ENCODE measurements around the gene OR2T2.
"Not testable (repeated sequence)": the region's sequence is repeated elsewhere in the genome, so short reads cannot be mapped to it uniquely, and the experiment has no call there.

Gene OR2T2

DNA sequence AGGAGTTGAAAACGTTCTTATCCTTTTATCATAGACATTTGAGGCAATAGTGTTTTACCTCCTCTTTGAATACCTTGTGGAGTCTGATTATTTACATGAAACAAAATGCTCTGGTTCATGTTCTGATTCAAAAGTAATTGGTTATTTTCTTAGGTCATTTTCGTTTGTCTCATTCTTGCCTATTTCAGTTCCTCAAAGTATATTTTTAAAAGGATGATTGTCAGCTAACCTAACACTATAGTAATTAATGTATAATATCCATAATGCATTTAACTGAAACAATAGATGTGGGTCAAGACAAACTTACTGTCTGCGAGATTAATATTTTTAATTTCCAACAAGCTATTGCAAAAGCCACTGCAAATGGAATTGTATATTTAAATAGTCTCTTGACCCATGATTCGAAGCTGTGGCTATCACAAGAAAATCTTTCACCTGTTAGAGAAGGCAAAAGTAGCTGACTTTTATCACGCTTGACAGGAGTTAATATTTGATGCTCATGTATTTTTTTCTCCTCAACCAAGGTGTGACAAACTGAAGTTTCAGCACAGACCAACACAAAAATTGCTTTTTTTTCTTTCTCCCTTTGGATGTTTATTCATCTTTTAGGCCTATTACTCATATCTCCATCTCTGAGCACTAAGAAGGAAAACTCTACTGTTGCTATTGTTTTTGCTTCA is 5.2 kb downstream of the OR2T2 start:
- DNase-seq, result not testable (repeated sequence)

DNA sequence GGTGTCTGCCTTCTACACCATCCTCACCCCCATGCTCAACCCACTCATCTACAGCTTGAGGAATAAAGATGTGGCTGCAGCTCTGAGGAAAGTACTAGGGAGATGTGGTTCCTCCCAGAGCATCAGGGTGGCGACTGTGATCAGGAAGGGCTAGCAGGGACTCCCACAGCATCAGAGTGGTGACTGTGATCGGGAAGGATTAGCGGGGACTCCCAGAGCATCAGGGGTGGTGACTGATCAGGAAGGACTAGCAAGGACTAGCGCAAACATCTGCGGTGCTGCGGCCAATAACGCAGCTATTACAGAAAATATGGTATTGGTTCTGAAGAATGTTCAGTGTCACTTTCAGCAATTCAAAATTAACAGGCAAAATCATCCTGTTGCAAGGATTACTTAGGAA is 8.2 kb downstream of the OR2T2 start:
- not testable (repeated sequence) for DNase-seq

DNA sequence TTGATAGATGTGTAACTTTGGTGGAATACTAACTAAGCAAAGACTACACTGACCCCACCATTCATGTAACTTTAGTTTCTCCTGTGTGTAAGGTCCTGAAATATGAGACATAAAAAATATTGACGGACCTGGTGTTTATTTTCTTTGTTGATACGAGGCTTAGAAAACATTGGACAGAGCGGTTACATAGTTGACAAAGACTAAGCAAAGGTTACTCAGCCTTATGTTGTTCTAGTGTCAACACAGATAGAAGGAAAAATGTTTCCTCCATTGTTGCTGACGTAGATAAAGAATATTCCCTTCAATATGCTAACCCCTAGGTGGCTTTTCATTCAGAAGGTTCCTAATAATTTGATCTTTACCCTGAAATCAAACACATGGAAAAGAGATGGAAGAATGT is 9.6 kb downstream of the OR2T2 start:
- not testable (repeated sequence) for DNase-seq

DNA sequence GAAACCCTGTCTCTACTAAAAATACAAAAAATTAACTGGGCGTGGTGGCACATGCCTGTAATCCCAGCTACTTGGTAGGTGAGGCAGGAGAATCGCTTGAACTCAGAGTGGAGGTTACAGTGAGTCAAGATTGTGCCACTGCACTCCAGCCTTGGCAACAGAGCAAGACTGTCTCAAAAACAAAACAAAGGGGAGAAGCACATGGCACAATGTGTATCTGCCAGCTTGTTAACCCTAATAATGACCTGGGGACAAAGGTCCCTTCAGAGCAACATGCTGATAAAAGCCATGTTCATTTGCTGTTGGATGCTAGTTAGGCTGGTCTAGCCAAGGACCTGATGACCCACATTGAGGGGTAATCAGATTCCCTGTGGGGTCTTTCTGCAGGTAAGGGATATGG is 11.2 kb downstream of the OR2T2 start:
- not testable (repeated sequence) for DNase-seq

DNA sequence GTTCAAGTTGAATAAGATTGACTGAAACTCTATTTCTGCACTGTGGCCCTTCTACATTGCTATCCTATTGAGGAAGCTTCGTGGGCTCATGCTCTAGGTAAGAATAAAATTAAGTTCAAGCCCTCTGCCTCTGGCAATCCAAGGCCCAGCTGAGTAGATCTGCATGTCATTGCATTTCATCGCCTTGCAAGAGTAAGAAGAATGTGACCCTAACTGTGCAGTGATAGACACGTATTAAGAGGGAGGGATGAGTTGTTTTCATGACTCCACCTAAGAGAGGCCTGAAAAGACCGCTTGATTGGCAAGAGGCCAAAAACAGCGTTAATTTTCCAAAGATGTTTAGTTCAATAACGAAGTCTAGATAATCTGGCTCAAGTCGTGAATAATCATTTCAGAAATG is 13.7 kb downstream of the OR2T2 start:
- not testable (repeated sequence) for DNase-seq

DNA sequence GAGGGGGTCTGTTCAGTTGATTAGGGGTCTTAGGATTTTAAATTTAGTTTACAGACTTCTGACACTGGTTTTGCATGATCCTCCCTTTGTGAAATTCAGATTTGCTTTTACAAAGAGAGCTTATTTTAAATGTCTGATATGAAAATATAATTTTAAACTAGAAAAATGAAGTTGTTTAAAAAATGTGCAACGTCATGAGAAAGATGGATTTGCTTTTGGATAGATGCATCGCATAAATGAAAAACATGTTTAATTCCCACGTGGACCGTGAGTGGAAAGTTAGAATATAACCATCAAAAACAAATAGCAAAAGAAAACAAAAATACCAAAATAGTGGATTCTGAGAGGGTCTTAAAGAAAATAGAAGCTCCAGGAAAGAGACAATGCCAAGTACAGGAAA is 25.7 kb downstream of the OR2T2 start:
- no peak for DNase-seq

DNA sequence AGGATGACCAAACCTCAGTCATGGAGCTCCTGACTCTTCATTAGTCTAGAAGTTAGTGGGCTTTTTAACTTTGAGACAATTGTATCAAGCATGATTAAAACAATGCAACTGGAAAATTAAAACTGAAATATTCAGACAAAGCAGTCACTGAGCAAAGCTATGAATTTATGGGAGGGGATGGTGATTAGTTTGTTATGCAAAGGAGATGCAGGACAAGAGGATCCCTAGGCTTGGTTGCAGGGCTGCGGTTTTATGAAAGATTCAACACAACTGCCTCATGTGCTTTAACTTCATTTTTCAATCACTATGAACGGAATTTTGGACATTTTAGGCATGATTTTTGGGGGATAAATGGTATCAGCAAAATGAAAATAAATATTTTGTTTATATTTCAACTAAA is 26.7 kb downstream of the OR2T2 start:
- DNase-seq, result not testable (repeated sequence)

DNA sequence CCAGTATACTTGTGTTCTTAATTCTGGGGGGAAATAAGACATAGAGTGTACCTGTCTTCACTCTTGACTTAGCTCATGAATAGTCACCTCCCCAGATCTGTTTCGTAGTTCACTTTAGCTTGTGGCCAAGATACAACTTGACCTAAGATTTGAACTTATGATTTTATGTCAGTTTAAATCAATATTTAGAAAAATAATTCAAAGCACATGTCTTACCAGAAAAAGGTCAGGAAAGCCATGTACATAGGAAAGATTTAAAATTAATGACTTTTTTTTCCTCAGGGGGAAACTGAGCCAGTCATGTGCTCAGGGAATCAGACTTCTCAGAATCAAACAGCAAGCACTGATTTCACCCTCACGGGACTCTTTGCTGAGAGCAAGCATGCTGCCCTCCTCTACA is 27.6 kb downstream of the OR2T2 start, which contains the start of gene OR2T3:
OR2T3 (plus strand) TSS at position 301 of the 400 bp plus-strand sequence; CDS start at position 301, 0 bp downstream.
- not testable (repeated sequence) for DNase-seq

DNA sequence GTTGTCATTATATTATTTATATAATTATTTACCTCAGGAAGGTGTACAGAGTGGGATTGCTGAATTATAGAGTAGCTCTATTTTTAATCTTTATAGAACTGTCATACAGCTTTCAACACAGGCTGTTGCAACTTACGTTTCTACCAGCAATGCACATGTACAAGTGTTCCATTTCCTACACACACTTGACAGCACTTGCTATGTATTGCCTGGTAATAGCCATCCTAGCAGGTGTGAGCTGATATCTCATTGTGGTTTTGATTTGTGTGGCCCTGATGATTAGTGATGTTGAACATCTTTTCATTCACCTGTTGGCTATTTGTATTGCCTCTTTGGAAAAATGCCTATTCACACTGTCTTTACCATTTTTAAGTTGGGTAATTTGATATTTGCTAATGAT is 30.2 kb downstream of the OR2T2 start:
- DNase-seq, result not testable (repeated sequence)

DNA sequence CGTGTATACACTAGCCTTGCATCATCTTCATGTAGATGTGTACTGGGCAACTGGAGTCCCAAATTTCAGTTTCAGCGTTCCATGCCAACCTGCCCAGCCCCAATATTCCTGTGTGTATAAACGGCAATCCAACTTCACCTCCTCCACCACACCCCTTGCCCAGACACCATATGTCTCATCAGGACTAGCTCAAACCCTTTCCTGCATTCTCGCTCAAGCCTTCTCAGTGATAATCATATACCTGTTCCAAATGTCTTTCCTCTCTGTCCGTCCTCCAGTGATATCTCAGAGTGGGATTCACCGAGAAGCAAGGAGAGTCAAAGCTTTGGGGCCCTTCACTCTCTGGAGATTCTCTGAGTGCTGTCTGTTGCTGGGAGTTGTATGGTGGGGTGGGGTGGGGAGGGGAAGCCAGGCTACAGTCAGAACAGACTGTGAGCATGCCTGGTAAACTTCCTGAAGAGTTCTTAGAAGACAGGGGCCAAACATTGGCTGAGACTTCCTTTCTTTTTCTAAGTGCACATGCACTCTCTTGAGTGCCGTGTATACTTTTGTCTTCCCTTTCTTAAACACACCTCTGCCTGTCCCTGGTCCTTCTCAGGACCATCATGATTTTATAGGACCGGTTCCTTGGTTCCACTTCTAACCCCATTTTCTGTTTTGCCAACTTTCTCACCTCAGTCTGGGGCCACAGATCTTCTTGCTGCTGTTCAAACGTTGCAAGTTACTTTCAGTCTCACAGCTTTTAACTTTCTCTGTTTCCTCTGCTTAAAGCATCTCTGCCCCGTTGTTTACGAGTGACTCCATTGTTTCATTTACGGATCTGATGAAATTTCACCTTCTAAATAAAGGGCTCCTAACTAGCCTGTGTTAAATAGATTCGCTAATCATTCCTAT is 36.5 kb downstream of the OR2T2 start:
- DNase-seq, result not testable (repeated sequence)

DNA sequence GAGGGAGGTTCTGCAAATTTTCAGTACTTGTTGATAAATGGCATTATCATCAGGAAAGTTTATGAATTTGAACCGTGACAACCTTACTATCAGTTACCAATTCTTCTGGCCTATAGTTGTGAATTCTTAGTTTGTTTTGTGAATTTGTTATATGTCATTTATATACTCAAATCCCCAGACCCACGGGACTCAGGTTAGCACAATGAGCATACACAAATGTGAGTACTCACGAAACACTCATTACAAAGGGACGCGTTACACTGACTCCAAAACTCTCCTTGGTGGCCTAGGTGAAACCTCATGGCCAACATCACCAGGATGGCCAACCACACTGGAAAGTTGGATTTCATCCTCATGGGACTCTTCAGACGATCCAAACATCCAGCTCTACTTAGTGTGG is 42.9 kb downstream of the OR2T2 start, which contains the start of gene OR2T5:
OR2T5 (plus strand) TSS at position 301 of the 400 bp plus-strand sequence; CDS start at position 301, 0 bp downstream.
- not testable (repeated sequence) for DNase-seq

DNA sequence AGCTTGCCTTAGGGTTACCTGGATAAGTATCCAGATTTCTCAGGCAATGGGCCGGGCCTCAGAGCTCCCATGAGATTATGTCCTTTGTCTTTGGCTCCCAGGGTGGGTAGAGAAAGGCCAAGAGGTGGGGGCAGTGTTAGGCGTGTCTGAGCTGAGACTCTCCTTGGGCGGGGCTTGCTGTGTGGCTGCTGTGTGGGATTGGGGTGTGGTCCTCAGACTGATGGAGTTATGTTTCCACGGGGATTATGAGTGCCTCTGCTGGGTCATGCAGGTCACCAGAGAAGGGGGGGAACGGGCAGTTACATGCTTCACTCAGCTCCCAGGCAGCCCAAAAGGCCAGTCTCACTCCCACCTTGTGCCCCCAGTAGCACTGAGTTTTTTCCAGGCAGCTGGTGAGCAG is 51.2 kb downstream of the OR2T2 start:
- DNase-seq, result not testable (repeated sequence)

DNA sequence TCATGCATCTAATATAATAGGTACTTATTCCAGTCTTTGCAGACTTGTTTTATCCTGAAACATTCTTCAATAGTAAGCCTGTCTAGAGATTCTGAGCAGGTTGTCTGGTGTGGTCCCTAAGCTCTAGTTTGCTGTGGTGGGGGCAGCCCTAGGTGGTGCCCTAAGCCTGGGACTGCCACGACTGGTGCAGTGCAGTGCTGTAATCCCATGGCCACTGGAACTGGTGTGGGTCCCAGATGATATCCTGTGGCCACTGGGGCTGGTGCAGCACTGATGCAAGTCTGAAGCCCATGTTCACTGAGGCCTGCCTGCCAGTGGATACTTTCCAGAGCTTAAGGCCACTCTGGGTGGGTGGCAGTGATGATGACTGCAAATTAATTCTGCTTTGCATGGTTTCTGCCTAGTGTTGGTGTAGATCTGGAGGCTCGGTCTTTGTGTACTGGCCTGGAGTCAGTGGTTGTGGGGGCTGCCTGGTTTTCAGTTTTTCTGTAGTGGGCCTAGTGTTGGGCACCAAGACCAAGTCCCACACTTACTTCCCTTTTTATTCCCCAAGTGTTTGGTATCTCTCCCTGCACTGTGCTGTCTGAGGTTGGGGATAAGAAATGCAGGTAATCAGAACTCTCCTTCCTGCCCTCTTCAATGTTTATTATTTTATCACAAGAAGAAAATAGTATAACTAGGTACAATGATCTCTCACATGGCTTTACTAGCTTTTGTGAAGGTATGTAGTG is 55.0 kb downstream of the OR2T2 start:
- DNase-seq, result not testable (repeated sequence)
